Measurements from ENCODE around the gene JAKMIP3. TPM values are rescaled to one million over a fixed set of nuclear protein-coding genes. Genes with fewer than 3 reads are reported as not detected.

The JAKMIP3 gene
- total RNA-seq, 1 experiment from 2014 or later = 0.17 TPM

GRCh38 chr10:132048294-132048667, 17.5 kb upstream of the JAKMIP3 start:
- CTCF ChIA-PET = no interaction called here

More at GRCh38 chr10:132048294-132048667, 17.5 kb upstream of the JAKMIP3 start:
- ATAC-seq = no peak
- Histone ChIP-seq H3K27ac (ENCODE audit: low read depth, low read length) (no peak overlapping the region), H3K4me2 (ENCODE audit: low read length) (no peak overlapping the region), H3K9me2 (ENCODE audit: insufficient read depth) (no peaks in the 10 kb centered on the region), H3K9ac (ENCODE audit: low read length) (no peak overlapping the region), H3K79me2 (ENCODE audit: insufficient read depth, low read length) (no peaks in the 10 kb centered on the region), H3K4me3 (replicated peaks in 1 of 2; ENCODE audit: low read depth in 1 of 2, low read length in 2 of 2) (no peak overlapping the region), H3K9me3 (ENCODE audit: control insufficient read depth in 1 of 2, insufficient read depth in 1 of 2, low read depth in 1 of 2, low read length in 2 of 2) (no peaks in the 10 kb centered on the region), H2AFZ (ENCODE audit: low read depth, low read length, poor library complexity, severe bottlenecking) (no peak overlapping the region), H4K20me1 (ENCODE audit: insufficient read depth) (no peaks in the 10 kb centered on the region), H3K36me3 (ENCODE audit: control insufficient read depth in 1 of 2, insufficient read depth in 2 of 2, low read length in 2 of 2) (no peaks in the 10 kb centered on the region), H3K4me1 (ENCODE audit: control insufficient read depth in 1 of 2, insufficient read depth in 2 of 2, low read length in 2 of 2) (no peaks in the 10 kb centered on the region), H3K27me3 (ENCODE audit: insufficient read depth, low read length) (no peaks in the 10 kb centered on the region)
- RAD21 ChIA-PET (ENCODE audit: low non-redundant PET in 1 of 2, low total read pairs in 2 of 2, uncharacterized antibody in 2 of 2, unreplicated experiment in 2 of 2) = no interaction called here
- BruUV-seq (replicated peaks) = no TSS peak
- intact Hi-C loops (cut with micrococcal nuclease) = no loop called here
- POLR2A ChIA-PET = no interaction called here
- TF ChIP-seq TCF7L2 (IDR thresholded peaks at IDR 0.05; ENCODE audit: borderline replicate concordance, extremely low read depth, insufficient read depth, insufficient read length) (no peak), ELF1 (IDR thresholded peaks at IDR 0.05; ENCODE audit: borderline replicate concordance, low read depth) (no peak), JUND (IDR thresholded peaks at IDR 0.05) (no peak), ZFX (IDR thresholded peaks at IDR 0.05) (no peak), SRF (IDR thresholded peaks at IDR 0.05; ENCODE audit: low read depth) (no peak), CEBPB (IDR thresholded peaks at IDR 0.05; ENCODE audit: low read depth) (no peak), SP1 (IDR thresholded peaks at IDR 0.05; ENCODE audit: low read depth) (no peak), CTCF (IDR thresholded peaks at IDR 0.05 in 2 of 3, conservative IDR thresholded peaks at IDR 0.05 in 1 of 3; ENCODE audit: borderline replicate concordance in 1 of 3, insufficient read depth in 1 of 3, low read depth in 2 of 3, low read length in 2 of 3) (no peak), MAX (IDR thresholded peaks at IDR 0.05) (no peak), FOSL1 (IDR thresholded peaks at IDR 0.05; ENCODE audit: low read depth) (no peak), SIN3A (IDR thresholded peaks at IDR 0.05; ENCODE audit: low read depth) (no peak), POLR2A (IDR thresholded peaks at IDR 0.05; ENCODE audit: borderline replicate concordance, extremely low read depth, insufficient read depth, insufficient read length) (no peak)
- DNase-seq (ENCODE audit: low read depth, low spot score) = no peak
